Measurements from ENCODE around the gene UBR2.
"Not testable (repeated sequence)": the region's sequence is repeated elsewhere in the genome, so short reads cannot be mapped to it uniquely, and the experiment has no call there.

Gene UBR2

DNA sequence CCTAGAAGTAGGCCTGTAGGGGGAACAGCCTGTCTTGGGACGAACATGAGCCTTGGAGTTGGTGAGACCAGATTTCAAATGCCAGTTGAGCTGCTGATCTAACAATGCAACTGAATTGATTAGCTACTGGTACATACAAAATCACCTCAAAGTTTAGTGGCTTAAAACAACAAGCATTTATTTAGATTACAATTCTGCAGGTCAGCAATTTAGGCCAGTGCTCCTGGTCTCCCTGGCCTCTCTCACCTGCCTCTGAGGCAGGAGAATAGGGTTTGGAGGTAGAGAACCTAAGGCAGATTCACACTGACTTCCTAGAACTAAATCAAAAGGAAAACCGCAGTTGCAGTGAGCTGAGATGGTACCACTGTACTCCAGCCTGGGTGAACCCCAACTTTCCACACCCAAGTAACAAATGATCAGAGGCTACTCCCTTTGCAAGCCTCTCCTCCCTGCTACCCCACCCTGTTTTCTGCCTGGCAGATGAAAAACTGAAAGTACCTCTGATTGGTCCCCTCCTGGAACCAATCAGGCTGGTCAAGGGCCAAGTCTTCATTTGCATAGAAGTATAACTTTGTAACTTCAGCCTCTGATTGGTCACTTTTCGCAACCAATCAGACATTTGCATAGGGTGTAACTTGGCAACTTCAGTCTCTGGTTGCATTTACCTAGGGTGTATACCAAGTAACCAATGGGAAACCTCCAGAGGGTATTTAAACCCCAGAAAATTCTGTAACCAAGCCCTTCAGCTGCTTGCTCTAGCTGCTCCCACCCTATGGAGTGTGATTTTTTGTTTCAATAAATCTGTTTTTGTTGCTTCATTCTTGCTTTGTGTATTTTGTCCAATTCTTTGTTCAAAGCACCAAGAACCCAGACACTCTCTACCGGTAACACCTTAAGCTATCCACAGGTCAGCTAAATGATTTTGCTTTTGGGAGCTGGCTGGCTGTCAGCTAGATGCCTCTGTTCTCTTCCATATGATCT, 8.1 kb upstream of the UBR2 start:
- peak; percentile 56 for DNase-seq

DNA sequence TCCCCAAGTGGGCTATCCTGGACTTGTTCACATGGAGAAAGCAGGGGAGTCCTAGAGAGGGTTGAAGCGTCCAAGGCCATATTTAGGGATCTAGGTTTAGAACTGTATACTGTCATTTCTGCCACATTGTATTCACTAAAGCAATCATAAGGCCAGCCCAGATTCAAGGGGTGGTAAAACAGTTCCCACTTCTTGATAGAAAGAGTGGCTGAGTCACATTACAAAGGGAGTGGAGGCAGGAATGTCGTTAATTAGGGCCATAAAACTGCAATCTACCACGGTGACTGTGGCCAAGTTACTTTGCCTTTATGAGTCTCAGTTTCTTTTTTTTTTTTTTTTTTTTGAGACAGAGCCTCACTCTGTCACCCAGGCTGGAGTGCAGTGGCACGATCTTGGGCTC, 7.4 kb upstream of the UBR2 start:
- peak; percentile 60 for DNase-seq

DNA sequence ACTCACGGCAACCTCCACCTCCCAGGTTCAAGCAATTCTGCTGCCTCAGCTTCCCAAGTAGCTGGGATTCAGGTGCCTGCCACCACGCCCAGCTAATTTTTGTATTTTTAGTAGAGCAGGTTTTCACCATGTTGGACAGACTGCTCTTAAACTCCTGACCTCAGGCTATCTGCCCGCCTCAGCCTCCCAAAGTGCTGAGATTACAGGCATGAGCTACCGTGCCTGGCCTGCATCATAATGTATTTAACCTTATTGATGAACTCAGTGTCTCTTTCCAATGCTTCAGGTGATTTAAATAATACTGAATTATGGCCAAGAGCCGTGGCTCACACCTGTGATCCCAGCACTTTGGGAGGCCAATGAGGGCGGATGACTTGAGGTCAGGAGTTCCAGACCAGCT, 4.6 kb upstream of the UBR2 start:
- not testable (repeated sequence) for DNase-seq

DNA sequence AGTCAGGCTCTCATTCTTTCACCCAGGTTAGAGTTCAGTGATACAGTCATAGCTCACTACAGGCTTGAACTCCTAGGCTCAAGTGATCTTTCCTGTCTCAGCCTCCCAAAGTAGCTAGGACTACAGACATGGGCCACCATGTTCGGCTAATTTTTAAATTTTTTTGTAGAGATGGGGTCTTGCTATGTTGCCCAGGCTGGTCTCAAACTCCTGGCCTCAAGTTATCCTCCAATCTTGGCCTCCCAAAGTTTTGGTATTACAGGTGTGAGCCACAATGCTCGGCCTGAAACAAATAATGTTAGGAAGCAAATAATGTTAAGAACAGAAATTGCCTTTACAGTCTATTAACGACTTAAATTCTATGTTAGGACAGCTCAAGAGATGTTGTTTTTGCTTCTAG, 1.8 kb upstream of the UBR2 start:
- DNase-seq, result no peak

DNA sequence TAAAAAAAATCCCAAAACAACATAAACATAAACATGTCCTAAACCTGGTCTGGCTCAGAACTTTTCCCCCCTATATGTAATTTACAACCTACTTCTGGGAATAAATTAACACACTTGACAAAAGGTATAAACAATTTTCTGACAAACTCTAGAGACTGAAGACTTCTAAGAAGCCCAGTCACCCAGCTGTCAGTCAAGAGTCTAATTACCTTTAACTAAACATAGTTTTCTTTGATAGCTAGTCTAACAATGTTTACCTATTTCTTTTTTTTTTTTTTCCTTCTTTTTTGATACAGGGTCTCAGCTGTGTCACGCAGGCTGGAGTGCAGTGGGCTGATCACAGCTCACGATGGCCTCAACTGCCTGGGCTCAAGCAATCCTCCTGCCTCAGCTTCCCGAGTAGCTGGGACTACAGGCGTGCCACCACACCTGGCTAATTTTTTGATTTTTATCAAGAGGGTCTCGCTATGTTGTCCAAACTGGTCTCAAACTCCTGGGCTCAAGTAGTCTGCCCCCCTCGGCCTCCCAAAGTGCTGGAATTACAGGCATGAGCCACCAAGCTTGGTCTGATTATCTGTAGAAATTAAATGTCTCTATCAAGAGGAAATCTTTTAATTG, 932 bp upstream of the UBR2 start:
- no peak for DNase-seq

DNA sequence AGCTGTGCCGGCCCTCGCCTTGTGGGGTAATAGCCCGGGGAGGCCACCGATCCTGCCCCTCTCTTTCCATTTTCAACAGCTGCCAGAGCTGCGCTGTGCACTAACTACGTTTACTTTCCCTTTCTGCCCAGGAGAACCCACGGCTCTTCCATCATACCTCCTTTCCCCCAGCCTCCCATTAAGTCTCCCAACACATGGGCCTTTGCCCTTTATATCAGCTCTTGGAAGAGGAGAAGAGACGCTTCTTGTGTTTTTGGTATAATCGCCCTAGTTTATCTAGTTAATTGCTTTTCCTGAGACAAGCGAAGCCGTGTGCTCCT, 637 bp downstream of the UBR2 start:
- no peak for DNase-seq

DNA sequence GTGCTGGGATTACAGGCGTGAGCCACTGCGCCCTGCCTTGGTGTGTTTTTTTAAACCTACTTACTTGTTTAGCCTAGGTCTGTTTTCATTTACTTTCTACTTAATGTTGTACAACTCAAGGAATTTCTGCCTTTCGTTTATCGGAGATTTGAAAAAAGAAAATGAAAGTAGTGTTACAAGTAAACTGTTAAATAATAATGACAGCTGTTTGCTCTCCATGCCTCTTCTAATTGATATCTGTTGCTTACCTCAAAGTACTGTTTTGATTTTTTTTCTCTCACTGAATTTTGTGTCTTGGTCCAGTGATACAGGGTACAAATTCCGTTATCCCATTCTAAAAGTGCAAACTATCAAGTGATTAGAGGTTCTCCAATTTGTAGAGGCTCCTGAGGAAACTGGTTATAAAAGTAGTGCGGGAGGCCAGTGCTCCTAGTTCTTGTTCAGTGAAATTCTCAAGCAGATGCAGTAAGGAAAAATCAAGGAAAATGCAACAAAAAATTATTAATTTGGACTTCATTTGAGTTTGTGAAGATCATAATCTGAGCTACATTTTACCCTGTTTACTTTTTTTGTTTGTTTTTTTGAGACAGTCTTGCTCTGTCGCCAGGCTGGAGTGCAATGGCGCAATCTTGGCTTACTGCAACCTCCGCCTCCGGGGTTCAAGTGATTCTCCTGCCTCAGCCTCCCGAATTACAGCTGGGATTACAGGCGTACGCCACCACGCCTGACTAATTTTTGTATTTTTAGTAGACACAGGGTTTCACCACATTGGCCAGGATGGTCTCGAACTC, 2.2 kb downstream of the UBR2 start:
- DNase-seq, result no peak

DNA sequence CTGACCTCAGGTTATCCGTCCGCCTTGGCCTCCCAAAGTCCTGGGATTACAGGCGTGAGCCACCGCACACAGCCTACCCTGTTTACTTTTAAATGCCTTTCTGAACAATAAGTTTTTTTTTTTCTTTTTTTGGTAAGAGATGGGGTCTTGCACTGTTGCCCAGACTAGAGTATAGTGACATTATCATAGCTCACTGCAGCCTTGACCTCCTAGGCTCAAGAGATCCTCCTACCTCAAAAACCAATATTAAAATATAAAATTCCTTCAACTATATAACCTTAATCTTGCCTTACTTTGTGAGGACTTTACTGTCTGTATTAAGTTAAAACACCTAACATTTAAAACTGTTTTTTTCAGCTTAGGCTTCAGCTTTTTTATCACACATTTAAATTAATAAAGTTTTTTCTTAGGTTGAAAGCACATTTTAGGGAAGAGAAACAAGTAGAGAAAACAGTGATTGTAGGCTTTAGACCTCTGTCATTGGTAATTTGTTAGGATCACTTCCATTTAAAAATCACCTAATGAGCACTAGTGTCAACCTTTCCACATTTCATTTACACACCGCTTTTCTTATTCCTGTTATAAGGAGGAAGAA, 2.9 kb downstream of the UBR2 start:
- DNase-seq, result no peak

DNA sequence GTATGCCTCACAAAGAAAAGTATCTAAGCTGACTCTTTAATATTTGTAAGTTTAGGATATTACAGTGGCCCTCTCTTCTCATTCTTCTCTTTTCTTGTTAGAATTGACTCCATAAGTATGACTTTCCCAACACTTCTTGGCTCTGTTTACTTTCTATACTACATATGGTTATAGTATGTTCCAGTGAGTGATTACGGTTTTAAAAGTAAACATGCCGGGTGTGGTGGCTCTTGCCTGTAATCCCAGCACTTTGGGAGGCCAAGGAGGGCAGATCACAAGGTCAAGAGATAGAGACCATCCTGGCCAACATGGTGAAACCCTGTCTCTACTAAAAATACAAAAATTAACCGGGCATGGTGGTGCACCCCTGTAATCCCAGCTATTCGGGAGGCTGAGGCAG, 3.4 kb downstream of the UBR2 start:
- DNase-seq, result not testable (repeated sequence)

DNA sequence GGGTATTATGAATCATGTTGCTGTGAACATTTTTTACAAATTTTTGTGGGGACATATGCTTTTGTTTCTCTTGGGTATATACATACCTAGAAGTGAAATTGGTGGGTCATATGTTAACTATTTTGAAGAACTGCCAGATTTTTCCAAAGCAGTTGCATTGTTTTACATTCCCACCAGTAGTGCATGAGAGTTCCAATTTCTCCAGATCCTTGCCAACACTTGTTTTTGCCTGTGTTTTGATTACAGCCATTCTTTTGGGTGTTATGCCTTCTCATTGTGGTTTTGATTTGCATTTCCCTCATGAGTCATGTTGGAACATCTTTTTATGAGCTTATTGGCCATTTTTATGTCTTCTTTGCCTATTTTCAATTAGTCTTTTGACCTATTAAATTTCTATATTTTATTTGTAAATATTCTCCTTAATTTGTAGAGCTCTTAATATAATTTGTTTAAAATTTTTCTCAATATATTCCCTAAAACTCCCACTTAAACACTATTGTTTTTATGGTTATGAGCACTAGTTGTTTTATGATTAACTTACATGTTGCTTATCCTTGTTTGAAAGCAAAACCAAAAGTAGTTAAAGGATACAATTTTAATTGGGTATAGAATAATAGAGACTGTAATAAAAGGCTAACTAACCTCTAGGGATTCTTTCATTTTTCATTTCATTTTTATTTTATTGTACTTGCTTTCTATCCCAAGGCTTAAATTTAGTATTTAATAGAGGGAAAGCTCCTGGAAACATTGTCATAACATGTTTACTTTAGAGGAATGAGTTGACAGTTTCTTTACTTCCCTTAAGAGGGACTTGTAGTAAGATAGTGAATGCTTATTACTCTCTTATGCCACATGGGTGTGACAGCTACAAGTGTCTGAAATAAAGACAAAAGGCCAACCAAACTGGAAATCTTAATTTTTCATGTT, 5.5 kb downstream of the UBR2 start:
- peak; percentile 97 for DNase-seq

DNA sequence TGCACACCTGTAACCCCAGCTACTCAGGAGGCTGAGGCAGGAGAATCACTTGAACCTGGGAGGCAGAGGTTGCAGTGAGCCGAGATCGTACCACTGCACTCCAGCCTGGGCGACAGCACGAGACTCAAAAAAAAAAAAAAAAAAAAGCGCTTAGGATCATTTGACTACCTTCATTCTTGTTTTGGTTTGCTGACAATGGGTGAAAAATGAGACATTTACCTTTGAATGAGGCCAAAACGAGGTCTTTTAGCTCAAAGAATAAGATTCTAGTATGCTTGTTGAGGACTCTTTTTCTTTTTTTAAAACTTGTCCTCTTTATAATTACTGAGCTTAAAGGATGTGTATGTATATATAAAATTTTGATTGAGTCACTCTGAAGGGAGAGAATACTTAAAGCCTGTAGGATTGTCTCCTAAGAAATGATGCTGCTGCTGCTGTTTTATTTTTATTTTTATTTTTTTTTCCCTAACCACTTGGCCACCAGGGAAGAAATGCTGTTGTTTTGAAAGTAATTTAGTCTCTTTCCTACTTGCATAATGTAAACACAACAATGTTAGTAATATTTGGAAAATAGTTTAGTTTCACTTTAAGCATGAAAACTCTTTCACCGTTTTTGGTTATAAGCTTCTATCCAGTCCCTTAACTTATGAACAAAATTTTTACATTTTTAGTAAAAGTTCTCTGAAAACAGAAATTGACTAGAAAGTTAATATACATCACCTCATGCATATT, 7.9 kb downstream of the UBR2 start:
- no peak for DNase-seq

DNA sequence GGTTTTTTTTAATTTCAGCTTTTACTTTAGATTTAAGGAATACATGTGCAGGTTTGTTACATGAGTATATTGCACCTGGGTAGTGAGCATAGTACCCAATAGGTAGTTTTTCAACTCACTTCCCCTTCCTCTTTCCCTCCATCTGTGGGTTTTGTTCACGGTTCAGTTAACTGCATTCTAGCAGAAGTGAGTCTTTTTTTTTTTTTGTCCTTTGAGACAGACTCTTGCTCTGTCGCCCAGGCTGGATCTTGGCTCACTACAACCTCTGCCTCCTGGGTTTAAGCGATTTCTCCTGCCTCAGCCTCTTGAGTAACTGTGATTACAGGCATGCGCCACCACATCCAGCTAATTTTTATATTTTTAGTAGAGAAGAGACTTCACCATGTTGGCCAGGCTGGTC, 8.7 kb downstream of the UBR2 start:
- DNase-seq, result no peak

DNA sequence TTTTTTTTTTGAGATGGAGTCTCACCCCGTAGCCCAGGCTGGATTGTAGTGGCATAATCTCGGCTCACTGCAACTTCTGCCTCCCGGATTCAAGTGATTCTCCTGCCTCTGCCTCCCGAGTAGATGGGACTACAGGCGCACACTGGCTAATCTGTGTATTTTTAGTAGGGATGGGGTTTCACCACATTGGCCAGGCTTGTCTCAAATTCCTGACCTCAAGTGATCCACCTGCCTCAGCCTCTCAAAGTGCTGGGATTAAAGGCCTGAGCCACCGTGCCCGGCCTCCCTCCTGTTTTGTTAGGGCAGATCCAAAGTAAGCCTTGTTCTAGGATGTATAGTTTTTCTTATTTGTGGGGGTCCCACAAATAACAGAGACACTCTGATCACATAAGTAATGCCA, 12.7 kb downstream of the UBR2 start:
- DNase-seq, result not testable (repeated sequence)

DNA sequence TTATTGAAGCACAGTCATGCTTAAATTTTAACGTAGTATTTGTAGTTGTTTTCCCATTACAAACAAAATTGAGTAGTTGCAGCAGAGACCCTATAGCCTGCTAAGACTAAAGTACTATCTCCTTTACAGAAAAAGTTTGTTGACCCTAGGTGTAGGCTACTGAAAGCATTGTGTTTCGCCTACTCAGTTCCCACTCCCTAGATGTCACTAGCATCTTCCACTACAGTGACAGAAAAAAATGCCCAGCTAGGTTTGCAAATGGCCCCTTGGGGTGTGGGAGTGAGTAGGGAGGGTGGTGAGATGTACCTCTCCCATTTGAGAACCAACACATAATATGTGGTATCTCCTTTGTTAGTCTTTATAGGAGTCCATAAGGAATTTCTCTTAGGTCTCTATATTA, 34.5 kb downstream of the UBR2 start:
- DNase-seq, result no peak

DNA sequence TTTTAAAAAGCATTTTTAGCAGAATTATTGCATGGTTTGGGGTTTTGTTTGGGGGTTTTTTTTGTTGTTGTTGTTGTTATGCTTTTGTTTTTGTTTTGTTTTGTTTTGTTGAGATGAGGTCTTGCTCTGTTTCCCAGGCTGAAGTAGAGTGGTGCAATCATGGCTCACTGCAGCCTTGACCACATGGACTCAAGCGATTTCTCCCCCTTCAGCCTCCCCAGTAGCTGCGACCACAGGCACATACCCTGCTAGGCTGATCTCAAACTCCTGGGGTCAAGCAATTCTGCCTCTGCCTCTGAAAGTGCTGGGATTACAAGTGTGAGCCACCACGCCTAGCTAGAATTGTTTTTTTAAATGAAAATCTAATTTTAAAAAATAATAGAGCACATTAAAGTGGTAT, 35.7 kb downstream of the UBR2 start:
- DNase-seq, result no peak

DNA sequence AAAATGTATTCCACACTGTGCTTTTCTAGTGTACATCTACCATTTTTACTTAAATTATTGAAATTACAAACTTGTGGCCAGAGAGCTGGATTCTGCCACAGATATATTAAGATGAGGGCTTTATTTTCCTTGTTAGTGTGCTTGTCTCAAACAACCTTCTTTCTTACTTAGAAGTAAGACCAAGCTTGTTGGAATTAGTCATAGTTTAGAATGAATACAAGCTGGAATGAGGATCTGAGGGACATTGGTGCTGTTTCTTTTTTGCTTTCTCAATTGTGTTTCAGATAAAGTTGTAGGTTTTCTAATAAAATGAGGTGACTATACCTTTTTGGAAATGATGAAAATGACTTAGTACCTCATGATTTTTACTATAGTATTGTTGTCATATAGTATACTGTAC, 40.3 kb downstream of the UBR2 start:
- no peak for DNase-seq

DNA sequence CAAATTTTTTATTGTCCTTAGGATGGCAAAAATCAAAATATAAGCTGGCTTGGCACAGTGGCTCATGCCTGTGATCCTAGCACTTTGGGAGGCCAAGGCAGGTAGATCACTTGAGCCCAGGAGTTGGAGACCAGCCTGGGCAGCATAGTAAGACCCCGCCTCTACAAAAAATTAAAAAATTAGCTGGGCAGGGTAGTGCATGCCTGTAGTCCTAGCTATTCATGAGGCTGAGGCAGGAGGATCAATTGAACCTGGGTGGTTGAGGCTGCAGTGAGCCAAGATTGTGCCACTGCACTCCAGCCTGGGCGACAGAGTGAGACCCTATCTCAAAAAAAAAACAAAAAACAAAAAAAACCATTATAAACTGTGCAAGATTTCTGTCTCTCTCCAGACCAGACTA, 40.9 kb downstream of the UBR2 start:
- not testable (repeated sequence) for DNase-seq

DNA sequence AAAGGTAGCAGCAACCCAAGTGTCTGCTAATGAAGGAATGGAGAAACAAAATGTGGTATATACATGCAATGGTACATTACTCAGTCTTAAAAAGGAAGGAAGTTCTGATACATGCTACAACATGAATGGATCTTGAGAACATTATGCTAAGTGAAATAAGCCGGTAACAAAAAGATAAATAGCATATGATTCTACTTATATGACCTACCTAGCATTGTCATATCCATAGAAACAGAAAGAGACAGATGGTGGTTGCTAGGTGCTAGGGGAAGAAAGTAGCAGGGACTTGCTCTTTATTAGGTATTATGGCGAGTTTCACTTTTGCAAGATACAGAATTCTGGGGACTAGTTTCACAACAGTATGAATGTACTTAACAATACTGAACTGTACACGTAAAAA, 46.6 kb downstream of the UBR2 start:
- DNase-seq, result no peak

DNA sequence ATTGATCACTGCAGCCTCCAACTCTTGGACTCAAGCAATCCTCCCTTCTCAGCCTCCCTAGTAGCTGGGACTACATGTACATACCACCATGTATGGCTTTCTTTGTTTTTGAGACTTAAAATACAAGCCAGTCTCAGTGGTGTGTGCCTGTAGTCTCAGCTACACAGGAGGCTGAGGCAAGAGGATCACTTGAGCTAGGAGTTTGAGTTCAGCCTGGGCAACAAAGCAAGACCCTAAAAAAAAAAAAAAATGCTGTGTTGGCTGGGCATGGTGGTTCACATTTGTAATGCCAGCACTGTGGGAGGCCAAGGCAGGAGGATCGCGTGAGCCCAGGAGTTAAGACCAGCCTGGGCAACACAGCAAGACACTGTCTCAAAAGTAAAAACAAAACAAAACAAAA, 51.7 kb downstream of the UBR2 start:
- no peak for DNase-seq

DNA sequence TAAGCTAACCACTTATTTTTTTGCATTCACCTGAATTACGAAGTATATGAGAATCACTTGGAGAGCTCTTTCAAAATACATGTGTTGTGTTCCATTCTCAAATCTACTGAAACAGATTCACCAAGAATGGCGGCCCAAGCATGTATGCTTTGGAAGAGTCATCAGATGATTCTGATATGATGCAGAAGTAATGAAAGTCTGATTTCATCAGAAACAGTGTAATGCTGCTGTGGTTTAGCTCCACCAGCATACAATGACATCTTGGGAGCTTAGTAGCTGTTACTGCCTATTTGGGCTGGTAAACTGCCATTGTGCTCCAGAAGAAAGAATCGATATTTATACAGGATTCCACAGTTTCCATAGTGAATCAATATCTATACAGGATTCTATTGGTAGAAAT, 52.9 kb downstream of the UBR2 start:
- no peak for DNase-seq

DNA sequence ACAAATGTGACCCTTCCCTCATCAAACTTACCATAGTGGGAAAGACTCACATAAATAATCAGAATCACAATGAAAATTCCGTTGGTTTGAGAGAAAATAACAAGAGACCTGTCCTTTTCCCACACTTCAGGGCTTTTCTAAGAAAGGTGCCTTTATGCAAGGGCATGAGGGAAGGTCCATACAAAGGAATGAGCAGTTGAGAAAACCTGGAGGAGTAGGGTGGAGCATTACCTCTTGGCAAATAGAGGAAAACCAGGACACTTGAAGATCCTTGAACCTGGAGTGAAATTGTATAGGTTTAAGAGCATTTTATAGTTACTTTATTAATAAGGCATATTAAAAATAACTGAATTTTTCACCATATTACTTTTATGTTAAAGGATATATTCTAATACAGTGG, 54.3 kb downstream of the UBR2 start:
- DNase-seq, result no peak

DNA sequence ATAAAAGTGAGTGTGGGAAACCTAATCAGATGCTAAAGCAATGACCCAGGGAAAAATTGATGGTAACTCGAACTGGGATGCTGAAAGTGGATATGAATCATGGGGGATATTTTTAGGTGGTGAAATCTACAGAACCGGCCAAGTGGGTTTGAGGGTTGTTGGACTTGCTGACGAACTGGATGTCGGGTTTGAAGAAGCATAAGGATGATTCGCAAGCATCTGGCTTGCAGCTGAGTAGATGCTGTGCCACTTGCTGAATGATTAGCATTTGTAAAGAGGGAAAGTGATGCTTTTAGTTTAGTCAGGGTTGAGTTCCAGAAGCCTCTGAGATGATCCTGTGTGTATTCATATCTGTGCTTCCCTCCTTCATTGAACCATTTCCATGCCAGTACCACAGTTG, 54.9 kb downstream of the UBR2 start:
- peak; percentile 51 for DNase-seq
